DND-41 (cell line): ENCODE measurements around the gene CREB3L1.

Source experiments
- ATAC-seq: fragments of 200-7000 bp; cut with Tn5 transposase; 3 replicates; pipeline ENCODE4 v1.9.1; 2021; ENCODE audit warnings: low read depth; ENCODE audit not compliant: insufficient read depth
- DNase-seq: peaks from one replicate; pipeline ENCODE4 v3.0.0-alpha.2; 2020
- H2AFZ ChIP-seq: 2 replicates; pipeline ENCODE4 v1.6.0; 2012; ENCODE audit warnings: low read depth, low read length
- H3K27ac ChIP-seq: 2 replicates; pipeline ENCODE4 v1.5.1; 2012; ENCODE audit warnings: low read length, inconsistent platforms
- H3K27me3 ChIP-seq: fragments of 200-600 bp; sonication (generic); 2 replicates; pipeline ENCODE4 v1.6.0; 2012; ENCODE audit warnings: low read length, mild to moderate bottlenecking, inconsistent platforms; ENCODE audit not compliant: insufficient read depth, poor library complexity
- H3K36me3 ChIP-seq: 2 replicates; pipeline ENCODE4 v1.5.1; 2012; ENCODE audit warnings: low read length, inconsistent platforms; ENCODE audit not compliant: insufficient read depth
- H3K4me1 ChIP-seq: 2 replicates; pipeline ENCODE4 v1.5.1; 2012; ENCODE audit warnings: mild to moderate bottlenecking, low read length; ENCODE audit not compliant: insufficient read depth
- H3K4me2 ChIP-seq: 2 replicates; pipeline ENCODE4 v1.6.0; 2012; ENCODE audit warnings: mild to moderate bottlenecking, moderate library complexity, low read length, inconsistent platforms; ENCODE audit not compliant: insufficient read depth
- H3K4me3 ChIP-seq, 2 experiments: fragments of 200-600 bp in 1 of 2; shearing (Covaris generic) in 1 of 2; 2 replicates each; pipeline ENCODE4 v1.5.1; 2012 to 2016; ENCODE audit warnings: inconsistent platforms in 2 of 2, low read length in 2 of 2, mild to moderate bottlenecking in 2 of 2, low read depth in 1 of 2, moderate library complexity in 1 of 2
- H3K79me2 ChIP-seq: 2 replicates; pipeline ENCODE4 v1.6.0; 2012; ENCODE audit warnings: low read length, inconsistent platforms; ENCODE audit not compliant: insufficient read depth
- H3K9ac ChIP-seq: 2 replicates; pipeline ENCODE4 v1.6.0; 2012; ENCODE audit warnings: low read depth, mild to moderate bottlenecking, inconsistent platforms, low read length, moderate library complexity
- H3K9me3 ChIP-seq: 2 replicates; pipeline ENCODE4 v1.5.1; 2012; ENCODE audit warnings: low read length, moderate library complexity, mild to moderate bottlenecking, inconsistent platforms; ENCODE audit not compliant: insufficient read depth, severe bottlenecking
- H4K20me1 ChIP-seq: 2 replicates; pipeline ENCODE4 v1.6.0; 2012; ENCODE audit warnings: low read length; ENCODE audit not compliant: insufficient read depth
- CTCF ChIP-seq: IDR thresholded peaks from 2 replicates; pipeline ENCODE4 v1.5.1; 2012; ENCODE audit warnings: borderline replicate concordance, low read length, moderate library complexity, mild to moderate bottlenecking; ENCODE audit not compliant: poor library complexity, severe bottlenecking; ENCODE audit errors: extremely low read depth
- EZH2 ChIP-seq: IDR thresholded peaks from 3 replicates; pipeline ENCODE4 v1.6.1; 2012; ENCODE audit warnings: borderline replicate concordance, low read depth, mild to moderate bottlenecking, moderate library complexity, low read length, inconsistent platforms; ENCODE audit not compliant: severe bottlenecking

The CREB3L1 gene

GRCh38 chr11:46290011-46290410, 12.5 kb downstream of the CREB3L1 start:
- Histone ChIP-seq H3K27me3 (no peaks in the 10 kb centered on the region), H2AFZ (no peak overlapping the region), H3K36me3 (no peaks in the 10 kb centered on the region), H3K4me1 (peaks cover 5% of the 10 kb centered on the region), H3K9ac (no peak overlapping the region), H4K20me1 (no peaks in the 10 kb centered on the region), H3K79me2 (no peaks in the 10 kb centered on the region), H3K4me3 (no peak overlapping the region), H3K4me2 (no peak overlapping the region), H3K9me3 (no peaks in the 10 kb centered on the region), H3K27ac (no peak overlapping the region)
- no peak for DNase-seq
- TF ChIP-seq EZH2 (no peak), CTCF (no peak)
- ATAC-seq = no peak

GRCh38 chr11:46290598-46291309, 13.3 kb downstream of the CREB3L1 start:
- no peak overlapping the region for H3K9ac ChIP-seq
- DNase-seq (peak; percentile 55), ATAC-seq (no peak)
- H3K27ac ChIP-seq = no peak overlapping the region
- no peaks in the 10 kb centered on the region for H4K20me1 ChIP-seq
- H2AFZ ChIP-seq = no peak overlapping the region
- no peaks in the 10 kb centered on the region for H3K9me3 ChIP-seq
- peaks cover 13% of the 10 kb centered on the region for H3K4me1 ChIP-seq
- no peak overlapping the region for H3K4me2 ChIP-seq
- H3K79me2 ChIP-seq = no peaks in the 10 kb centered on the region
- TF ChIP-seq CTCF (no peak), EZH2 (no peak)
- no peaks in the 10 kb centered on the region for H3K36me3 ChIP-seq
- no peak overlapping the region for H3K4me3 ChIP-seq
- no peaks in the 10 kb centered on the region for H3K27me3 ChIP-seq

GRCh38 chr11:46291441-46292150, 14.1 kb downstream of the CREB3L1 start:
- no peak overlapping the region for H2AFZ ChIP-seq
- H3K79me2 ChIP-seq = no peaks in the 10 kb centered on the region
- DNase-seq (no peak), ATAC-seq (no peak)
- no peaks in the 10 kb centered on the region for H3K9me3 ChIP-seq
- H3K4me1 ChIP-seq = peaks cover 18% of the 10 kb centered on the region
- no peak overlapping the region for H3K27ac ChIP-seq
- no peaks in the 10 kb centered on the region for H4K20me1 ChIP-seq
- no peak for TF ChIP-seq CTCF
- TF ChIP-seq EZH2 = no peak
- H3K27me3 ChIP-seq = no peaks in the 10 kb centered on the region
- no peak overlapping the region for H3K4me2 ChIP-seq
- H3K4me3 ChIP-seq = no peak overlapping the region
- no peak overlapping the region for H3K9ac ChIP-seq
- no peaks in the 10 kb centered on the region for H3K36me3 ChIP-seq
